ENCODE data around the gene RASGEF1C.

RASGEF1C gene

GRCh38 chr5:180209137-180209581, at the start of gene RASGEF1C:
Gene RASGEF1C, minus strand, starts transcription at chr5:180209211. Its CDS starts 71,159 bp downstream, at chr5:180138052.
- peak within 1 kb of the TSS; percentile 62 for H3K4me3 ChIP-seq (ENCODE audit: low read depth, low read length)

GRCh38 chr5:180253036-180253824, 44.2 kb upstream of the RASGEF1C start:
- Histone ChIP-seq H3K9me3 (ENCODE audit: control insufficient read depth, insufficient read depth, low read length) (peaks cover 71% of the 10 kb centered on the region), H3K4me3 (ENCODE audit: low read depth, low read length) (no peak overlapping the region), H3K27me3 (ENCODE audit: control insufficient read depth, insufficient read depth, low read length) (no peaks in the 10 kb centered on the region), H3K36me3 (ENCODE audit: control insufficient read depth, insufficient read depth, low read length) (peaks cover 53% of the 10 kb centered on the region), H3K9ac (ENCODE audit: low read depth, low read length) (no peak overlapping the region), H3K27ac (ENCODE audit: low read depth, low read length) (no peak overlapping the region), H3K4me1 (ENCODE audit: control insufficient read depth, insufficient read depth, low read length) (no peaks in the 10 kb centered on the region)

More at GRCh38 chr5:180209137-180209581, at the start of gene RASGEF1C:
- Histone ChIP-seq H3K9me3 (ENCODE audit: control insufficient read depth, insufficient read depth, low read length) (no peaks in the 10 kb centered on the region), H3K9ac (ENCODE audit: low read depth, low read length) (no peak within 1 kb of the TSS), H3K27ac (ENCODE audit: low read depth, low read length) (no peak within 1 kb of the TSS), H3K36me3 (ENCODE audit: control insufficient read depth, insufficient read depth, low read length) (no peaks in the 10 kb centered on the region), H3K27me3 (ENCODE audit: control insufficient read depth, insufficient read depth, low read length) (peaks cover 23% of the 10 kb centered on the region), H3K4me1 (ENCODE audit: control insufficient read depth, insufficient read depth, low read length) (no peaks in the 10 kb centered on the region)

GRCh38 chr5:180251887-180252286, 42.9 kb upstream of the RASGEF1C start:
- H3K4me3 ChIP-seq (ENCODE audit: low read depth, low read length): no peak overlapping the region
- no peaks in the 10 kb centered on the region for H3K4me1 ChIP-seq (ENCODE audit: control insufficient read depth, insufficient read depth, low read length)
- peaks cover 53% of the 10 kb centered on the region for H3K36me3 ChIP-seq (ENCODE audit: control insufficient read depth, insufficient read depth, low read length)
- H3K9me3 ChIP-seq (ENCODE audit: control insufficient read depth, insufficient read depth, low read length): peaks cover 57% of the 10 kb centered on the region
- H3K27me3 ChIP-seq (ENCODE audit: control insufficient read depth, insufficient read depth, low read length): no peaks in the 10 kb centered on the region
- H3K9ac ChIP-seq (ENCODE audit: low read depth, low read length): no peak overlapping the region
- H3K27ac ChIP-seq (ENCODE audit: low read depth, low read length): no peak overlapping the region

- Histone ChIP-seq H3K27me3 (ENCODE audit: control insufficient read depth, insufficient read depth, low read length) (no peaks in the 10 kb centered on the region), H3K36me3 (ENCODE audit: control insufficient read depth, insufficient read depth, low read length) (peaks cover 53% of the 10 kb centered on the region), H3K27ac (ENCODE audit: low read depth, low read length) (no peak overlapping the region), H3K9me3 (ENCODE audit: control insufficient read depth, insufficient read depth, low read length) (peaks cover 51% of the 10 kb centered on the region), H3K9ac (ENCODE audit: low read depth, low read length) (no peak overlapping the region), H3K4me3 (ENCODE audit: low read depth, low read length) (no peak overlapping the region), H3K4me1 (ENCODE audit: control insufficient read depth, insufficient read depth, low read length) (no peaks in the 10 kb centered on the region)
Measured at GRCh38 chr5:180251141-180251540, 42.1 kb upstream of the RASGEF1C start.

- H3K4me1 ChIP-seq (ENCODE audit: control insufficient read depth, insufficient read depth, low read length): no peaks in the 10 kb centered on the region
- H3K27ac ChIP-seq (ENCODE audit: low read depth, low read length): no peak overlapping the region
- peaks cover 51% of the 10 kb centered on the region for H3K36me3 ChIP-seq (ENCODE audit: control insufficient read depth, insufficient read depth, low read length)
- H3K9me3 ChIP-seq (ENCODE audit: control insufficient read depth, insufficient read depth, low read length): peaks cover 43% of the 10 kb centered on the region
- no peaks in the 10 kb centered on the region for H3K27me3 ChIP-seq (ENCODE audit: control insufficient read depth, insufficient read depth, low read length)
- no peak overlapping the region for H3K4me3 ChIP-seq (ENCODE audit: low read depth, low read length)
- no peak overlapping the region for H3K9ac ChIP-seq (ENCODE audit: low read depth, low read length)
Measured at GRCh38 chr5:180250329-180250728, 41.3 kb upstream of the RASGEF1C start.

GRCh38 chr5:180241600-180241999, 32.6 kb upstream of the RASGEF1C start:
- Histone ChIP-seq H3K36me3 (ENCODE audit: control insufficient read depth, insufficient read depth, low read length) (peaks cover 62% of the 10 kb centered on the region), H3K4me1 (ENCODE audit: control insufficient read depth, insufficient read depth, low read length) (no peaks in the 10 kb centered on the region), H3K27ac (ENCODE audit: low read depth, low read length) (no peak overlapping the region)

GRCh38 chr5:180238631-180239030, 29.6 kb upstream of the RASGEF1C start:
- no peak overlapping the region for H3K9ac ChIP-seq (ENCODE audit: low read depth, low read length)
- H3K27ac ChIP-seq (ENCODE audit: low read depth, low read length): no peak overlapping the region
- H3K9me3 ChIP-seq (ENCODE audit: control insufficient read depth, insufficient read depth, low read length): no peaks in the 10 kb centered on the region
- H3K4me3 ChIP-seq (ENCODE audit: low read depth, low read length): no peak overlapping the region
- peaks cover 4% of the 10 kb centered on the region for H3K4me1 ChIP-seq (ENCODE audit: control insufficient read depth, insufficient read depth, low read length)
- H3K27me3 ChIP-seq (ENCODE audit: control insufficient read depth, insufficient read depth, low read length): no peaks in the 10 kb centered on the region
- H3K36me3 ChIP-seq (ENCODE audit: control insufficient read depth, insufficient read depth, low read length): peaks cover 82% of the 10 kb centered on the region

More at GRCh38 chr5:180241600-180241999, 32.6 kb upstream of the RASGEF1C start:
- Histone ChIP-seq H3K9me3 (ENCODE audit: control insufficient read depth, insufficient read depth, low read length) (no peaks in the 10 kb centered on the region), H3K27me3 (ENCODE audit: control insufficient read depth, insufficient read depth, low read length) (no peaks in the 10 kb centered on the region), H3K9ac (ENCODE audit: low read depth, low read length) (no peak overlapping the region), H3K4me3 (ENCODE audit: low read depth, low read length) (no peak overlapping the region)

GRCh38 chr5:180235846-180236245, 26.8 kb upstream of the RASGEF1C start:
- H3K4me1 ChIP-seq (ENCODE audit: control insufficient read depth, insufficient read depth, low read length): peaks cover 4% of the 10 kb centered on the region
- no peak overlapping the region for H3K4me3 ChIP-seq (ENCODE audit: low read depth, low read length)
- H3K36me3 ChIP-seq (ENCODE audit: control insufficient read depth, insufficient read depth, low read length): peaks cover 68% of the 10 kb centered on the region
- H3K9me3 ChIP-seq (ENCODE audit: control insufficient read depth, insufficient read depth, low read length): no peaks in the 10 kb centered on the region
- no peak overlapping the region for H3K9ac ChIP-seq (ENCODE audit: low read depth, low read length)
- H3K27me3 ChIP-seq (ENCODE audit: control insufficient read depth, insufficient read depth, low read length): no peaks in the 10 kb centered on the region
- H3K27ac ChIP-seq (ENCODE audit: low read depth, low read length): no peak overlapping the region

- Histone ChIP-seq H3K4me1 (ENCODE audit: control insufficient read depth, insufficient read depth, low read length) (peaks cover 4% of the 10 kb centered on the region), H3K27me3 (ENCODE audit: control insufficient read depth, insufficient read depth, low read length) (no peaks in the 10 kb centered on the region), H3K27ac (ENCODE audit: low read depth, low read length) (peak overlapping the region; percentile 69), H3K36me3 (ENCODE audit: control insufficient read depth, insufficient read depth, low read length) (peaks cover 60% of the 10 kb centered on the region), H3K4me3 (ENCODE audit: low read depth, low read length) (no peak overlapping the region), H3K9me3 (ENCODE audit: control insufficient read depth, insufficient read depth, low read length) (no peaks in the 10 kb centered on the region), H3K9ac (ENCODE audit: low read depth, low read length) (no peak overlapping the region)
Measured at GRCh38 chr5:180235077-180235476, 26.1 kb upstream of the RASGEF1C start.

- no peaks in the 10 kb centered on the region for H3K27me3 ChIP-seq (ENCODE audit: control insufficient read depth, insufficient read depth, low read length)
- peaks cover 52% of the 10 kb centered on the region for H3K36me3 ChIP-seq (ENCODE audit: control insufficient read depth, insufficient read depth, low read length)
- no peak overlapping the region for H3K27ac ChIP-seq (ENCODE audit: low read depth, low read length)
Measured at GRCh38 chr5:180234271-180234670, 25.3 kb upstream of the RASGEF1C start.

GRCh38 chr5:180233729-180234128, 24.7 kb upstream of the RASGEF1C start:
- H3K9me3 ChIP-seq (ENCODE audit: control insufficient read depth, insufficient read depth, low read length): no peaks in the 10 kb centered on the region

More at GRCh38 chr5:180234271-180234670, 25.3 kb upstream of the RASGEF1C start:
- H3K4me1 ChIP-seq (ENCODE audit: control insufficient read depth, insufficient read depth, low read length): peaks cover 4% of the 10 kb centered on the region
- no peak overlapping the region for H3K4me3 ChIP-seq (ENCODE audit: low read depth, low read length)
- H3K9me3 ChIP-seq (ENCODE audit: control insufficient read depth, insufficient read depth, low read length): no peaks in the 10 kb centered on the region
- no peak overlapping the region for H3K9ac ChIP-seq (ENCODE audit: low read depth, low read length)

More at GRCh38 chr5:180233729-180234128, 24.7 kb upstream of the RASGEF1C start:
- no peaks in the 10 kb centered on the region for H3K27me3 ChIP-seq (ENCODE audit: control insufficient read depth, insufficient read depth, low read length)
- peaks cover 47% of the 10 kb centered on the region for H3K36me3 ChIP-seq (ENCODE audit: control insufficient read depth, insufficient read depth, low read length)
- H3K27ac ChIP-seq (ENCODE audit: low read depth, low read length): no peak overlapping the region
- H3K9ac ChIP-seq (ENCODE audit: low read depth, low read length): no peak overlapping the region
- peaks cover 4% of the 10 kb centered on the region for H3K4me1 ChIP-seq (ENCODE audit: control insufficient read depth, insufficient read depth, low read length)
- no peak overlapping the region for H3K4me3 ChIP-seq (ENCODE audit: low read depth, low read length)

All from HUES48 (cell line).